Bladder microvascular endothelial cell (primary cell): Measurements from ENCODE around the gene NUTM2F. TPM values are rescaled to one million over a fixed set of nuclear protein-coding genes. Genes with fewer than 3 reads are reported as not detected.

Experiments
- total RNA-seq: library from RNA; depleted of rRNA; stranded (reverse); fragments of >200 nt; gene quantifications from 2 replicates; pipeline ENCODE4 v1.2.3, GENCODE V29; 2014

The NUTM2F gene, protein sequence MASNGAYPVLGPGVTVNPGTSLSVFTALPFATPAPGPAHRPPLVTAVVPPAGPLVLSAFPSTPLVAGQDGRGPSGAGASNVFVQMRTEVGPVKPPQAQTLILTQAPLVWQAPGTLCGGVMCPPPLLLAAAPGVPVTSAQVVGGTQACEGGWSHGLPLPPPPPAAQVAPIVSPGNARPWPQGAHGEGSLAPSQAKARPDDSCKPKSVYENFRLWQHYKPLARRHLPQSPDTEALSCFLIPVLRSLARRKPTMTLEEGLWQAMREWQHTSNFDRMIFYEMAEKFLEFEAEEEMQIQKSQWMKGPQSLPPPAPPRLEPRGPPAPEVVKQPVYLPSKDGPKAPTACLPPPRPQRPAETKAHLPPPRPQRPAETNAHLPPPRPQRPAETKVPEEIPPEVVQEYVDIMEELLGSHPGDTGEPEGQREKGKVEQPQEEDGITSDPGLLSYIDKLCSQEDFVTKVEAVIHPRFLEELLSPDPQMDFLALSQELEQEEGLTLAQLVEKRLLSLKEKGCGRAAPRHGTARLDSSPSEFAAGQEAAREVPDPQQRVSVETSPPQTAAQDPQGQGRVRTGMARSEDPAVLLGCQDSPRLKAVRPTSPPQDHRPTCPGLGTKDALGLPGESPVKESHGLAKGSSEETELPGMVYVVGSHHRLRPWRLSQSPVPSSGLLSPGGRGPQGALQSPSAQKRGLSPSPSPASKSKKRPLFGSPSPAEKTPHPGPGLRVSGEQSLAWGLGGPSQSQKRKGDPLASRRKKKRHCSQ
- not detected in 2 replicates for total RNA-seq

DNA sequence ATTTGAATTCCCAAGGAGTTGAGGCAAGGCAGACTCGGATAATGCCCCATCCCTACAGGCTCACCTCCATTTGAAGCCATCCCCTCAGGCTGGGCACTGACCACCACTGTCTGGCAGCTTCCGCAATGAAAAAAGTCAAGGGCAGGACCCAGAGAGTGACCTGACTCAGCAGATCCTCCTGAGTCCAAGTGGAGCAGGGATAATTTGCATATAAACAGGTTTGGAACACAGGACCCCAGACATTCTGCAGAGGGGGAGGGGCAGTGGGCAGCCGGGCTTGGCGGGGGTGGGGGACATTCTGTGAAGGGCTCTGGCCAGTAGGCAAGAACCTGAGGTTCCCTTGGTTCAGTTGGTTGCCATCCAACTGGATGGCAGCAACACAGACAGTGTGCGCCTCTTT, at the start of gene NUTM2F:
Gene NUTM2F (minus strand): TSS at position 101 of the 400 bp plus-strand sequence. CDS start 21 bp downstream, at position 80.

Other genes with a start within 250 kb of the NUTM2F start
- gene PTPDC1, start 244.2 kb downstream of the NUTM2F start, total RNA-seq = 5.3 and 8.0 TPM in 2 replicates
- gene ZNF169, start 69.3 kb downstream of the NUTM2F start, total RNA-seq = 3.6 and 6.7 TPM in 2 replicates
- 0.13 TPM in 1 of 2 replicates, not detected in the other for gene PCAT7, start 226.4 kb upstream of the NUTM2F start, total RNA-seq